ENCODE results near the gene ARTN.

Gene ARTN

DNA sequence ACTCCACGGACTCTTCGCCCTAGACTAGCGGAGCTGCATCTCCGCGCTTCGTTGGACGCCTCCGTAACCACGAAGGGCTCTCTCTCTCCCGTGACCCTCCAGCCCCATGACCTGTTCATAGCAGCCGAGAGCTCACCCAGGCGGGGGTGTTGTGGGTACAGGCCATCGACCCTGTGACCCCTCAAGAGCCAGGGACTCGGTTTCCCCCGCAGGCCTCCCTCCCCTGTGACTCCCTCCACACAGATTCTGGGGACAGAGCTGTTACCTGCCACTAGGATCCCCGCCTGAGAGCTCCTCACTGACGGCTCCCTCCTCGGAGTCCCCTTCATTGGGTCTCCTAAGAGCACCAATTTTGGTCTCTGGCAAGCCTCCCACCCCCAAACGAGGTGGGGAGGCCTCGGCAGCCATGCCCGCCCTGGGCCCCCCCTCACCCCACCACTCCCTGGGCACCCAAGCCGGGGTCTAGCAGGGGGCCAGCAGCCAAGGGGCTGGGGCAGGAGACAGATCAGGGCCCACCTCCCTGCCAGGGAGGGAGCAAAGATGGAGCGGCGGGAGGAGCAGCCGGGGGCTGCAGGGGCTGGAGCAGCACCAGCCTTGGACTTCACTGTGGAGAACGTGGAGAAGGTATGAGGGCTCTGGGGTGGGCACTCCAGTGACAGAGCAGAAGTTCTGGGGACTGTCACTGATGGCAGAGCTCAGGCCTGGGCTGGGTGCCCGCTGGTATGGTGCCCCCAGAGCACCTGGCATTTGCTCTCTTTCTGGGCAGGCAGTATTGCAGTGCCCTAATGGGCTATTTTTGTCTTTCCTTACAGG, 13.7 kb downstream of the ARTN start:
- no peak for TF ChIP-seq EZH2phosphoT487 (IDR thresholded peaks at IDR 0.05; ENCODE audit: borderline replicate concordance)
- no peak for TF ChIP-seq CTCF (conservative IDR thresholded peaks at IDR 0.05; ENCODE audit: low read length)
- H3K4me1 ChIP-seq (ENCODE audit: insufficient read depth, low read length, poor library complexity, severe bottlenecking) = peaks cover 20% of the 10 kb centered on the region
- peak overlapping the region; percentile 97 for H2AFZ ChIP-seq (ENCODE audit: low read length)

GRCh38 chr1:43947874-43948437, 14.4 kb downstream of the ARTN start:
- Histone ChIP-seq H3K4me1 (ENCODE audit: insufficient read depth, low read length, poor library complexity, severe bottlenecking) (peaks cover 20% of the 10 kb centered on the region), H3K9me2 (replicated peaks; ENCODE audit: low read depth, low read length) (no peaks in the 10 kb centered on the region), H3K79me2 (ENCODE audit: insufficient read depth, low read length) (peaks cover 17% of the 10 kb centered on the region), H3K4me2 (ENCODE audit: low read depth, low read length, poor library complexity, severe bottlenecking) (peak overlapping the region; percentile 99), H3F3A (ENCODE audit: low read depth) (no peaks in the 10 kb centered on the region), H2AFZ (ENCODE audit: low read length) (no peak overlapping the region), H3K4me3 (ENCODE audit: low read length, poor library complexity, severe bottlenecking) (peak overlapping the region; percentile 97), H3K9me3 (ENCODE audit: insufficient read depth, low read depth, low read length) (no peaks in the 10 kb centered on the region), H3K36me3 (ENCODE audit: insufficient read depth, low read length) (no peaks in the 10 kb centered on the region), H3K9ac (ENCODE audit: low read depth, low read length, poor library complexity, severe bottlenecking) (peak overlapping the region; percentile 96), H4K20me1 (ENCODE audit: insufficient read depth, low read length, poor library complexity, severe bottlenecking) (no peaks in the 10 kb centered on the region), H3K27me3 (ENCODE audit: insufficient read depth, low read length, poor library complexity, severe bottlenecking) (no peaks in the 10 kb centered on the region)
- TF ChIP-seq EZH2phosphoT487 (IDR thresholded peaks at IDR 0.05; ENCODE audit: borderline replicate concordance) (no peak), CTCF (conservative IDR thresholded peaks at IDR 0.05; ENCODE audit: low read length) (no peak)

More for the DNA sequence above, 13.7 kb downstream of the ARTN start:
- H3K9me2 ChIP-seq (replicated peaks; ENCODE audit: low read depth, low read length) = no peaks in the 10 kb centered on the region
- H3K27me3 ChIP-seq (ENCODE audit: insufficient read depth, low read length, poor library complexity, severe bottlenecking) = no peaks in the 10 kb centered on the region
- peak overlapping the region; percentile 97 for H3K4me3 ChIP-seq (ENCODE audit: low read length, poor library complexity, severe bottlenecking)
- H3K9me3 ChIP-seq (ENCODE audit: insufficient read depth, low read depth, low read length) = no peaks in the 10 kb centered on the region
- peaks cover 17% of the 10 kb centered on the region for H3K79me2 ChIP-seq (ENCODE audit: insufficient read depth, low read length)
- H3K36me3 ChIP-seq (ENCODE audit: insufficient read depth, low read length) = no peaks in the 10 kb centered on the region
- H3K9ac ChIP-seq (ENCODE audit: low read depth, low read length, poor library complexity, severe bottlenecking) = peak overlapping the region; percentile 96
- peak overlapping the region; percentile 99 for H3K4me2 ChIP-seq (ENCODE audit: low read depth, low read length, poor library complexity, severe bottlenecking)
- no peaks in the 10 kb centered on the region for H3F3A ChIP-seq (ENCODE audit: low read depth)
- no peaks in the 10 kb centered on the region for H4K20me1 ChIP-seq (ENCODE audit: insufficient read depth, low read length, poor library complexity, severe bottlenecking)

- Histone ChIP-seq H3K9me2 (replicated peaks; ENCODE audit: low read depth, low read length) (no peaks in the 10 kb centered on the region), H3K9ac (ENCODE audit: low read depth, low read length, poor library complexity, severe bottlenecking) (no peak overlapping the region), H3K27me3 (ENCODE audit: insufficient read depth, low read length, poor library complexity, severe bottlenecking) (no peaks in the 10 kb centered on the region), H2AFZ (ENCODE audit: low read length) (no peak overlapping the region), H3F3A (ENCODE audit: low read depth) (no peaks in the 10 kb centered on the region), H4K20me1 (ENCODE audit: insufficient read depth, low read length, poor library complexity, severe bottlenecking) (no peaks in the 10 kb centered on the region), H3K4me3 (ENCODE audit: low read length, poor library complexity, severe bottlenecking) (no peak overlapping the region), H3K9me3 (ENCODE audit: insufficient read depth, low read depth, low read length) (no peaks in the 10 kb centered on the region), H3K79me2 (ENCODE audit: insufficient read depth, low read length) (peaks cover 17% of the 10 kb centered on the region), H3K4me1 (ENCODE audit: insufficient read depth, low read length, poor library complexity, severe bottlenecking) (peaks cover 20% of the 10 kb centered on the region), H3K36me3 (ENCODE audit: insufficient read depth, low read length) (no peaks in the 10 kb centered on the region), H3K4me2 (ENCODE audit: low read depth, low read length, poor library complexity, severe bottlenecking) (no peak overlapping the region)
- TF ChIP-seq CTCF (conservative IDR thresholded peaks at IDR 0.05; ENCODE audit: low read length) = no peak
- TF ChIP-seq EZH2phosphoT487 (IDR thresholded peaks at IDR 0.05; ENCODE audit: borderline replicate concordance) = no peak
These were observed 16.1 kb downstream of the ARTN start for GRCh38 chr1:43949678-43950077.

Measured in Loucy (cell line).